OCI-LY3 (cell line): ENCODE results near the gene C3orf38.

Experiments used
- EZH2phosphoT487 ChIP-seq: fragments of 200-600 bp; shearing (Covaris generic); IDR thresholded peaks from 2 replicates; pipeline ENCODE4 v1.6.1; 2018; ENCODE audit warnings: antibody characterized with exemption, mixed run types, low read depth
- TF ChIP-seq, protein P1 (sequence below): fragments of 200-600, 300-600 bp; sonication (generic); IDR thresholded peaks from 2 replicates; pipeline ENCODE4 v1.5.1; 2014; ENCODE audit warnings: antibody characterized with exemption, low read length, low read depth

DNA sequence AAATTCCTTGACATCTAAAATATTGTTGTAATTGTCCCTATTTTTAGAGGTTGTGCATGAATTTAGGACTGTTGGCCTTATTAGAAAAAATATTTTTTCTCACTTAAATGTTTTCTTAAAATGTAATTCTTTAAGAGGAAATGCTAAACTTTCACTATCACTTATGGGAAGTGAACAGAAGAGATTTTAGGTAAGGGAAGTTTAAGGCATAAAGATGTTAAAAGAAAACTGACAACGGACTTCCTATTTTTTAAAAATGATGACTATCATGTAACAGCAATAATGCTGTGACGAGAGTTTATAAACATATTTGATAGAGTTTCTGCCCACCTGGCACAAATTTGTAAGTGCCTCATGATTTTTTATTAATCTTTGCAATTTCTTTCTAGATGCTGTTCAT lies 3.1 kb downstream of the C3orf38 start:
- TF ChIP-seq, protein P1, sequence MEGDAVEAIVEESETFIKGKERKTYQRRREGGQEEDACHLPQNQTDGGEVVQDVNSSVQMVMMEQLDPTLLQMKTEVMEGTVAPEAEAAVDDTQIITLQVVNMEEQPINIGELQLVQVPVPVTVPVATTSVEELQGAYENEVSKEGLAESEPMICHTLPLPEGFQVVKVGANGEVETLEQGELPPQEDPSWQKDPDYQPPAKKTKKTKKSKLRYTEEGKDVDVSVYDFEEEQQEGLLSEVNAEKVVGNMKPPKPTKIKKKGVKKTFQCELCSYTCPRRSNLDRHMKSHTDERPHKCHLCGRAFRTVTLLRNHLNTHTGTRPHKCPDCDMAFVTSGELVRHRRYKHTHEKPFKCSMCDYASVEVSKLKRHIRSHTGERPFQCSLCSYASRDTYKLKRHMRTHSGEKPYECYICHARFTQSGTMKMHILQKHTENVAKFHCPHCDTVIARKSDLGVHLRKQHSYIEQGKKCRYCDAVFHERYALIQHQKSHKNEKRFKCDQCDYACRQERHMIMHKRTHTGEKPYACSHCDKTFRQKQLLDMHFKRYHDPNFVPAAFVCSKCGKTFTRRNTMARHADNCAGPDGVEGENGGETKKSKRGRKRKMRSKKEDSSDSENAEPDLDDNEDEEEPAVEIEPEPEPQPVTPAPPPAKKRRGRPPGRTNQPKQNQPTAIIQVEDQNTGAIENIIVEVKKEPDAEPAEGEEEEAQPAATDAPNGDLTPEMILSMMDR = no peak
- TF ChIP-seq EZH2phosphoT487 = no peak
